Umbilical cord (tissue), 2 donors: Measurements from ENCODE around the gene STARD10. TPM values are rescaled to one million over a fixed set of nuclear protein-coding genes. Genes with fewer than 3 reads are reported as not detected.

Experiments
- DNase-seq: peaks from one replicate; pipeline ENCODE4 v3.0.0-alpha.2; 2015; ENCODE audit warnings: low spot score
- total RNA-seq: library from RNA; depleted of rRNA; stranded (reverse); fragments of >200 nt; gene quantifications from one replicate; pipeline ENCODE4 v1.2.3, GENCODE V29; 2014; ENCODE audit warnings: low replicate concordance; ENCODE audit not compliant: insufficient read depth

Gene STARD10
- total RNA-seq, 1 donor from 2014 or later, result 56.1 TPM

DNA sequence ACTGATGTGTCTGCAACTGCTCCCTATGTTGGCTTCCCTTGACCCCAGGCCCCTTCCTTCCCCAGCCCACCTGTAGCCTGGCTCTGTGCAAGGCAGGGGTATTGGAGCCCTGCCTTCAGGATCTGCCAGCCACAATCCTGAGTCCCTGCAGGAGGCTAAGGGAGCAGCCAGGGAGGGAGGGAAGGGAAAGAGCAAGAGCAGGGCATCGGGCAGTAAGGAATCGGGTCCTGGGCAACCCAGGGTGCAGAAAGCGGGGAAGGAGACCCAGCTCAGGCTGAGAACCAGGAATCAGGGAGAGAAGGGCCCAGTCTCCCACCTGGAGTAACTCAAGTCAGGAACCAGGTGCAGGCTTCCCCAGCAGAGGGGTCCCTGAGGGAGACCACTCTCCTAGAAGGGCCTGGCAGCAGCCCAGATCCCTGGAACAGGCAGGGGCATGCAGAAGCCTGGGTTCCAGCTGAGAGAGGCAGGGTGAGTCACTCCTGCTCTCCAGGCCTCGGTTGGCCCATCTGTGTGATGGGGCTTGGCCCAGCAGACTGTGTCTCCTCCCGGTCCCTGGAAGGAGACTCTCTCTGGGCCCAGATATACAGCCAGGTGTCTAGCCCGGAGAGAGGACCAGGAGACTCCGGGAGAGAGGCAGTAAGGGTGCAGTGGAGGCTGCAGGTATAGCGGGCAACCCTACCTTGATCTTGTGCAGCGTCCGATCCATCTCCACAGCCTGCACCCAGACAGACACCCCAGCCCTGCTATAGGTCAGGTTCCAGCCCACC is 13.4 kb downstream of the STARD10 start:
- no peak for DNase-seq

DNA sequence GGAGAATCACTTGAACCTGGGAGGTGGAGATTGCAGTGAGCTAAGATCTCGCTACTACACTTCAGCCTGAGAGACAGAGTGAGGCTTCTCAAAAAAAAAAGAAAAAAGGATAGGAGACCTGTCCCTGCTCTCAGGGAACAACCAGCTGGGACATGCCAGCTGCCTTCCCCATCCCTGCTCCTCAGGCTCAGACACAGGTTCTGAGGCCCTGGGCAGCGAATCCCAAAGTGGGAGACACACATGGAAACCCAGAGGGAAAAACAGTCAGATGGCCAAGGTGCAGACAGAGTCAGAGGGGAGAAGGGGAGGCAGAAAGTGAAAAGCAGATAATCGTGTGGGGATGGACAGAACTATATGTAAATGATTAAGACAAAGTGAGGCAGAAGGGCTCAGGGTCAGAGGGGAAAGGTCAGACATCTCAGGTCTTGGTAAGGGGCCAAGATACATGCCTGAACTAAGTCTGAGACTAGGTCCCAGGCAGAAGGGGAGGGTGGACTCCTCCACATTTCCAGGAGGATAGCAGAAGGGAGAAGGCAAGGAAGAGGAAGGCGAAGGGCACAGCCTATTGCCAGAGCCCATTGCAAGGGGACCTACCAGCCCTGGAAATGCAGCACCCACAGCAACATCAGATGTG is 14.2 kb downstream of the STARD10 start:
- DNase-seq, result no peak

DNA sequence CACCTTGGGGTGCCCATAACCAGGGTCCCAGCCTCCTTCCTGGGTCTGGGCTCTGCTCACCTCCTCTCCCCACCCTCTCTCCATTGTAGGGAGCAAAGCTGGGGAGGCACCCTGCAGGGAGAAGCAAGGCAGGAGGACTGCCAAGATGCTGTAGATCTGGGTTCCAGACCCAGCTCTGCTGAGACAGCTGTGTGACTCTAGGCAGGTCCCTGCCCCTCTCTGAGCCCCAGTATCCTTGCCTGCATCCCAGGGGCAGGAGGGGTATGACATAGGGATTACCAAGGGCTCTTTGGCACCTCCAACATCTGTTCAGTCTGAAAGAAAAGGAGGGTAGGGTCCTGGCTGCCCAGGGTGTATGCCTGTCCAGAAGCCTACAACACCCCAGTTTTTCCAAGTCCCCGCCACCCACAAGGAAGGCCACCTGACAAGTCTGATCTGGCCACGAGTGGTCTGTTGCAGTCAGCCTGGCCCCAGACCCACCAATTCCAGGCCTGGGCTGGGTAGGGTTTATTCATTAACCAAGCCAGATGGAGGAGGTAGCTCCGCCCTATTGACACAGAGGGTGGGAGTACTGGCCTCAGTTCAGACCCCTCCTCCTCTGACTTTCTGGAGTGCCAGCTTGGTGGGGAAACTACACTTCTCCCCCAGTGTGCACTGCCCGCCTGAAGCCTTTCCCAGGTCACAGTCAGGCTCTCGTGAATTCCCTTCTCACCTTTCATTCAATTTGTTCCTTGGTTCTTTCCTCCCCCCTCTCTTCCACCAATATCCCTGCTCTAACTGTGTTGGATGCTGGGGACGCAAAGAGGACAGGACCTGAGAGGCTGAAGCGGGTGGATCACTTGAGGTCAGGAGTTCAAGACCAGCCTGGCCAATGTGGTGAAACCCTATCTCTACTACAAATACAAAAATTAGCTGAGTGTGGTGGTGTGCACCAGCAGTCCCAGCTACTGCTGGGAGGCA is 15.0 kb downstream of the STARD10 start:
- no peak for DNase-seq

DNA sequence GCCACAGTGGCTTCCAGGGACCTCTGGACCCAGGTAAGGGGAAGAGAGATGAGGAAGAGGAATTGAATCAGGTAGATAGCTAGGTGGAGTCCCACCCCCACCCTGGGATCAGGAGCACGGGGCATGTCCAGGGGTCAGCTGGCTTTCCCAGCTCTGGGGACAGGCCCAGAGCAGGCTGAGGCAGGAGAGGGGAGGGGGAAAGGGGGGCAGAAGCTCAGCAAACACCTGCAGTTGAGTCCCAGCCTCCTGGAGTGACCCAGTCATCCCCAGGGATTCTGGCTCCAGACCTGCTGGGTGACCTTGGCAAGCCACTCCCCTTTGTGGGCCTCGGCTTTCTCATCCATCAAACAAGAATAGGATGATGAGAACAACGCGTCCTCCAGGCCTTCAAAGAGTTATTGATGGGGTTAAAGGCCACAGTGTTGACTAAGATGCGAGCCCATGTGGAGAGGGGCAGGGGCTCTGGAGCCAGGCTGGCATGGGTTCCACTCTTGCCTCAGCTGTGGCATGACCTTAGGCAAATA is 16.0 kb downstream of the STARD10 start:
- no peak for DNase-seq

DNA sequence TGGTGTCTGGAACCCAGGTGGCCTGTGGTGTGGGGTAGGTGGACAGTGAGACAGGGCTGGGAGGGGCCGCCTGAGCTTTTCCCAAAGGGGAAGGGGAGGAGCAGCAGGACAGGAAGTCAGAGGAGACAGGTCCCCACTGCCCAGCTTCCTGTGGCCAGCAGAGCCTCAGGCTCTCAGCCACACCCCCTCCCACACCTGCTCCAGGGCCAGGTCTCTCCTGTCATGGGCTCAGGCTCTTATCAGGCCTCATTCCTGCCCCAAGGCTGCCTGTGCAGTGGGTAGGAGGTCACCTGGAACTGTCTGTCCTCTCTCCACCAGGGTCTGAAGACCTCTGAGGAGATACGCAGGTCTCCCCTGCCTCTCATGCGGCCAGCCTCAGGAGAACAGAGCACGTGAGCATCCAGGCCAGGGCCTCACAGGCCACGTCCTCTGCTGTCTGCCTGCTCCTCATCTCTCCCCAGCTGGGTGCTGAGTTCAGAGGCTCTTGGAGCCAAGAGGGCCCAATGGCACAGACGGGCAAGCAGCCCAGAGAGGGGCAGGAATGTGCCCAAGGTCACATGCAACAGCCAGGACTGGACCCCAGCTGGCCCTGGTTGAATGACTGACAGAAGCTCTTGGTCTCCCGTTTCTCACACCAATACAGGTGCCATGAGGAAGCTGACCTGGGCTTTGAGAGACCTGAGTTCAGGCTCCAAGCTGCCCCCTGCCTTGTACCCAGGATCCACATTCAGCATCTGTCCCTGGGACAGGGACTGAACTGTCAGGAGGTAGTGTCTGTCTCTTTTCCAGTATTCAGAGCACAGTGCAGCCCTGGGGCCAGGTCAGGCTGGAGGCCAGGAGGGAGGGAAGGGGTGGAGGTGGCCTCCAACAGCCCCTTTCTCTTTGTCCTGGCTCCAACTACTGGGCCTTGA is 16.7 kb downstream of the STARD10 start:
- no peak for DNase-seq

DNA sequence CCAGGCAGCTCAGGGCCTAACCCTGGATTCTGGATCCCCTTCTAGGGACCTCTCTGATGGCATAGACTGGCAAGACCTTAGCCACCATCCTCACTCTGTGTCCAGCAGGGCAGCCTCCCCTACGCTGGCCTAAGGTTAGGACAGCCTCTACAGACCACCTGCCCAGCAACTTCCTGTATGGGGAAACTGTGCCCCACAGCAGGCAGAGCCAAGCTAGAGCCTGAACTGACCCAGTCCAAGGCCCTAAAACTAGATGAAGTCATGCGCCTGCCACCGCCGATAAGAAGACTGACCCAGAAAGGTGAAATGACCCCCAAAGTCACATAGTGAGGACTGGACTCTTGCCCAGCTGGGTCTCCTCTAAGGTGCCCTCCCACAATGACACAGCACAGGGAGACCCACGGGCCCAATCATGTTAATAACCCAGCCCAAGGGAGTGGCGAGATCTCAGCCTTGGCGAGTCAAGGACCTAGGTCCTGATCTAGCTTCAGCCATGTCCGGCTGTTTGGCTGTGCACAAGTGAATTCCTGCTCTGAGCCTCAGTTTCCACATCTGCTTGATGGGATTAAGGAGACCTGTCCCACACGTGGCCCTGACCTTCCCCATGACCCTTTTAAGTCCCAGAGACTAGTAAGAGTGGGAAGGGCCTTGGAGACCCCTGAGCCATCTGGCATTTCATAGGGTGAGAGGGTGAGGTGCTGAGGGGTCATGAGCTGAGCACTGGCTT is 17.6 kb downstream of the STARD10 start:
- no peak for DNase-seq

DNA sequence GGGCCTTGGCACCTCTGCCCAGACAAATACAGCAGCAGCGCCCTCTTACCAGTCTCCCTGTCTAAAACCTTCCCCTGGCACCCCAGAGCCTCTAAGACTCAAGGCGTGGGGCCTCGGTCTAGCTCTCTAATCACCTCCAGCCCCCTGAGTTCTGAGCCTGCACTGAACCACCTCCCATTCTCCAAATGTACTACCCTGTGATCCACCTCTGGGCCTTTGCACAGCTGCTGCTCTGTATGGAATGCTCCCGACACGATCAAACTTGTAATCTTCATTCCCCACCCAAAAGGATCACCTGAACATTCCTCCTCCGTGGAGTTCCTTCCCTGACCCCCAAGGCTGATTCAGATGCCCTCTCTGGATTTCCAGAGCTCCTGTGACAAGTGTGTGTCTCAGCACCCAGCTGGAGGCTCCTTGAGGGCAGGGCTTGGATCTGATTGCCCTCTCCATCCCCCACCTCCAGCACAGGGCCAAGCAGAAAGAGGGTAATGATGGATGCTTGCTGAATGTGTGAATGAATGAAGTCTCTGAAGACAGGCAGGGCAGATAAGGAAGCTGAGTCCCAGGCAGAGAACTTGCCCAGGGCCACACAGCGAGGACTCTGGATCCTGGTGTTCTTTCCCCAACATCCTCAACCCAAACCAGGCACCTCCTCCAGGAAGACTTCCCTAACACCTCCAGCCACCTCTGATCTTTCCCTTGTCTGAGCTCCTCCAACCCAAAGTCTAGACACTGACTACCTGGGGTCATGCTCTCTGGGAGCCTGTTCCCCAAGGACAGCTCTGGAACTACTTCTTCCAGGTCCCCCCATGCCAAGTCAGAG is 18.3 kb downstream of the STARD10 start:
- DNase-seq, result no peak

DNA sequence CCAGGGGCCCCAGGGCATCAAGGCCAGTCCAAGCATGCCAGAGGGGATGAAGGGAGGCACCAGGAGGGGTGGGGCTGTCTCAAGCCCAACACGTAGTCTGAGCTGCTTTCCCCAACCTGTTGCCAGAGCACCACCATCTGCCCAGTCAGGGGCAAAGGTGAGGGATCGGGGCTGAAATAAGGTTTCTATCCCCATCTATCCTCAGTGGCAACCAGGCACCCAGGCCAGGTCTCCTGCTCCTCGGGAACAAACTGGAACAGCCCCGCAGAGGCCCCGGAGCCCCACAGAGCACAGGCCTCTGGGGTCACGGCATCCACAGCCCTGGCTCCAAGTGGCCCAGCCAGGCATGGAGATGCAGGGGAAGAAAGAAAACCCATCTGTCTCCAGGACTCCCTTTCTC is 19.3 kb downstream of the STARD10 start:
- no peak for DNase-seq

DNA sequence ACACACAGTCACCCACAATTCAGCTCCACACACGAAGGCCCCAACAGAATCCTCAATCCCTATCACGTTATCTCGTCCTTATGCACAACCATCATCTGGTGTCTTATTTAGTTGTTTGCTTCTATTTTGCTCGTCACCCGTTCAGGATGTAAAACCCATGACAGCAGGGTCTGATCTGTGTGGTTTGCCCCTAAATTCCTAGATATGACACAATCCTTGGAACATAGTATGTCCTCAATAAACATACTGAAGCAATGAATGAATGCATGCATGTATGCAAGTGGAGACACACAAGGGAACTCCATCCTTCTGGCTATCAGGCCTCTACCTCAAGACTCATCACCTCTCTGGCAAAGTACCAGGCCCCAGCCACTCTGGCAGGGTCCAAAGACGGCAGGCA is 20.2 kb downstream of the STARD10 start:
- no peak for DNase-seq

DNA sequence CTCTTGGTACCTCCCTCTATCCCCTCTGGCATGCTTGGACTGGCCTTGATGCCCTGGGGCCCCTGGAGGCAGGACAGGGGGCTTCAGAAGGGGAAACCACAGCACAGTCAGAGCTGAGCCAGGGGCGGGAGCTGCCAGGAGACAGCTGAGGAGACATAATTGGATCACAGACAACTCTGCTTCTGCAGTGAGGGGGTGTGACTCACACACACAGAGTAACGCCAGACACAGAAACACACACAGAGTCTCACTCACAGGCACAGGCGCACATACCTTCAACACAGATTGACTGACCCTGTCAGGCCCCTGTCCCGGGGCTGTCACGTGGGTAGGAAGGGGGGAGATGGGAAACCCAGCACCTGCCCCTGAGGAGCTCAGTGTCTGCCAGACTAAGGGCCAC is 20.6 kb downstream of the STARD10 start:
- peak; percentile 97 for DNase-seq

DNA sequence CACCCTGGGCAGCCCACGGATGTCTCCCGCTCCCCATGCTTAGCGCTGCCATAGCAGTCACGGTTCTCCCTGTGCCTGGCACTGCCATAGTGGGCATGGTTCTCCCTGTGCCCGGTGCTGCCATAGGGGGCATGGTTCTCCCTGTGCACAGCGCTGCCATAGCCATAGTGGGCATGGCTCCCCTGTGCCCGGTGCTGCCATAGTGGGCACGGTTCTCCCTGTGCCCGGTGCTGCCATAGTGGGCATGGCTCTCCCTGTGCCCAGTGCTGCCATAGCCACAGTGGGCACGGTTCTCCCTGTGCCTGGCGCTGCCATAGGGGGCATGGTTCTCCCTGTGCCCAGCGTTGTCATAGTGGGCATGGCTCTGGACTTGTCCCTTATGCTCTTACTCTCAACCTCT is 21.8 kb downstream of the STARD10 start:
- DNase-seq, result no peak

DNA sequence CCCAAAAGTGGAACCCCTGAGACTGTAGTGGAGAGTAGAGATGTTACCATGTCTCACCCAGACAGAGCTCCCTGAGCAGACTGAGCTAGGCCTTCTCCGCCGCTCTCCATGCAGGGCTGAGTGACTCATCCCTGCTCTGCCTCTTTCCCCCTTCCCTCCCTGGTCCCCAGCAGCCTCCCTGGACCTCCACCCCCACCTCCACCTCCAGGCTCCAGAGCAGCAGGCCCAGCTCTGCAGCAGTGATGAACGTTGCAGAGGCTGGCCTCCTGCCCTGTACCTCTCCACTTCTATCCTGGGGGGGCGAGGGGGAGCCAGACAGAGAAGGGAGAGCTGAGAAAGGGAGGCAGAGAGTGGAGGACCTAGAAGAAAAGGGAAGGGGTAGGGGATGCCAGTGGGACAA is 22.3 kb downstream of the STARD10 start:
- DNase-seq, result peak; percentile 91

DNA sequence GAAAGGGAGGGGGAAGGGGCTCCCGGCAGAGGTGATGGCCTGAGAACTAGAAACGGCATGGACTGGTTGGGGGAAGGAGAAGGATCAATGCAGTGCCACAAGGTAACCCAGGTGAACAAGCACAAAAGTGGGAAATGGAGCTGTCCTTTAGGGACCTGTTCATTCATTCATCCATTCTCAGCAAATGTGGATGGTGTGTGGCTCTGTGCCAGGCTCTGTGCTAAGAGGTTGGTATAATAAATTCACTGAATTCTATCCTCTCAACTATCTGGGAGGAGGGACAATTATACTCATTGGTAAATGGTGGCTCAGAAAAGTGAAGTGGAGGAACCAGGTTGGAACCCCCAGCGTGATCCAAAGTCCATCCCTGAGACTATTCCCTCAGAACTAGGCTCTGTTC is 23.0 kb downstream of the STARD10 start:
- DNase-seq, result no peak

DNA sequence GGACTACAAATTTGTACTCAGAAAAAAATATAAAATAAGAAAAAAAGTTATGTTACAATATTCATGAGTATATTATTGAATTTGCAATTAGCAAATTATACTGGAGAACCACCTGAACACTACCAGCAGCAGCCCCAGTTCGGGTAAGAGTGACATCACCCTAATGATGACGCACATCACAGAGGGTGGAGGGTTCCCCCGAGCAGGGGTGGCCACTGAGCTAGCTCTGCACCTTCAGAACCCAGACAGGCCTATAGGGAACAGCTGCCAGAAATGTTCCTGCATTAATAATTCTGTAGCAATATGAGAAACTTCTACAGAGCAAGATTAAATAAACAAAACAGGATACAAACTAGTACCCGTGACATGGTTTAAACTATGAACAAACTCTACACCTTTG is 24.2 kb downstream of the STARD10 start:
- DNase-seq, result no peak

DNA sequence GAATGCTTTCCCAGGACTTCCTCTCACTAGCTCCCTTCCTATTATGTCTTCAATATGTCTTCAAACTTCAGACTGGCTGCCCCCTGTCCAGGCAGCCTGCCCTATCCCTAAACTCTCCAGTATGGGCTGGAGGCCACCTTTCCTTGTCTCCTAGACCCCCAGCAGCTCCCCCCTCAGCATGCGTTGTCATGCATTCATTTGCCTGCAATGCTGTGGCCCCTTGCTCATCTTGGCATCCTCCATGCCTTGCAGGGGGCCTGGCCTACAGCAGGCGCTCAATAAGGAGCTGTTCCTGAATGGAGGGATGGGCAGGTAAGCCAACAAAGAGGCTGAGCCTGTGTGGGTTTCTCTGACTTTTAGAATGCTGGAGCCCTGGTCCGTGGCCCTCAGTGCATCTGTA is 25.3 kb downstream of the STARD10 start:
- no peak for DNase-seq

DNA sequence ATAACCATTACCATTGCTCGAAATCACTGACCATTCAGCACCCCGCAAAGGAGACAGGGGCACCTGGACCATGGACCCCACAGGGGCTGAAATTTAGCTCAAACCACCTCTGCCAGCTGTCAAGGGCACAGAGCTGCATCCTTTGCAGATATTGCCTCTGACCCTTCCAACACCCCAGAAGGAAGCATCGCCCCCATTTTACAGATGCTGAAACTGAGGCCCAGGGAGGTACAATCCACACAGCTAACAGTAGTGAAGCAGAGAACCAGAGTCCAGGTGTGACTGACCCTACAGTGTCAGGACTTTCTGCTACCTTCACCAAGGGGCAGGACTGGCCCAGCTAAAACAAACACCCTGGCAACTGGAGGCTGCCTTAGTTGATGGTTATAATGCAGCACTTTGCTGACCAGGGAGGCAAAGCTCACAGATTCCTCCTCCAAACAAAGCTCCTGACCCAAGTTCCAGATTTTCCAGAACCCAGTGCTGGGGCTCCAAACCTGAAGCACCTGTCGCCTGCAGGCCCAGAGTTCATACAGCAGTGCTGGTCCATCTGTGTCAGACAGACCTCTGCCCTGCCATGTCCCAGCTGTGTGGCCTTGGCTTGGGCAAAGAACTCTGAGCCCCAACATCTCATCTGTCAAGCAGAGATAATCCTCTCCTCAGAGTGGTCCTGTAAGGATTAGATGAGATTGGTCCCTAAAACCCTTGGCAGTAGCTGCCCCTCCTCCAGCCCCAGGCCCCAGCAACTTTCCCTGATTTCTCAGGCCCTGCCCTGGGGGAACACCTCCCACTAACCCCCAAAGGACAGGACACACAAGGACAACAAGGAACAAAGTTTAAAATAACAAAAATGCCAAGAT is 26.4 kb downstream of the STARD10 start:
- no peak for DNase-seq

DNA sequence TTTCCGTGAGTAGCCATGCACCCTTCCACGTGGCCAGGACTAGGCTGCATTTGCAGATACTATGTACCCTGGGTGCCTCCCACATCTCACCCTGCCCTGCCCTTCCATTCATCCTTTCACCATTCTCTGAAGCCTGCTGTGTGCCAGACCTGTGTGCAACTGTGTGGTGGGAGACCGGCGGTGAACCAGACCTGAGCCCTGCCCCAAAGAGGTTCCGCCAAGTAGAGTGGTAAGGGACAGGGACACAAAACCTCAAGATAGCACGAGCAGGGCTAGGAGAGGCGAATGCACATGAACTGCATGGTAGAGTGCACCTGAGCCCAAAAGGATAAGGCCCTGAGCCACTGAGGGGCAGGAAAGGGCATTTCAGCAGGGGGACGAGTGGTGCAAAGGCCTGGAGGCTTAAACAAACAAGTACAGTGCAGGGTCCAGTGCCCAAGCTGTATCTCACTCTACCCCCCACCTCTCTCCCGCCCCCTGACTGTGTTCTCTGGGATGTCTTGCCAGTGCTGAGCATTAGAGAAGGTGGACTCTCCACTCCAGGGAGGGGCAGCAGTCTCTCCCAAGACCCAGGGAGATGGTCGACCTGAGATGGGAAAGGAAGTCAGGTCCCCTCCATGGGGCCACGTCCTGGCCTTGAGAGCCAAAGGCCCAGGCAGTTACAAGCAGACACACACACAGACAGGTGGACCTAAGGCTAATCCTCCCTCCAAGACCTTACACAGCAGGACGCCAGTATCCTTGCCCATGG is 27.5 kb downstream of the STARD10 start:
- DNase-seq, result no peak

DNA sequence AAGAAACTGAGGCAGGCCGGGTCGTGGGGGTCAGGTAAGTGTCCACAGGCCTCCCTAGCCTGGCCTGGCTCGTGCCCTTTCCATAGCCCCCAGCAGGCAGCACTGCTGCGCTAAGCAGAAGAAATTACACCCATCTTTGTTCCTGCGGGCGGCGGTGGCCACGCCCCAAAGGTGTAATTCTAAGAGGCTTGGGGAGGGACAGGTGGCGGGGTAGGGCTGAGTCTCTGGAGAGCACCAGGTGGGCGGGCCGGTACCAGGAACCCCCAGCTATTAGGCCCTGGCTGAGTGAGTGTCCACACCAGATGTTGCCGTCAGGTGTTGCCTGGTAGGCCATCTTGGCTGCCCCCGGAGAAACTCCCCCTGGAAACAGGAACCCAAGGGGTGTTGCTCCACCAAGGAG is 29.3 kb downstream of the STARD10 start:
- DNase-seq, result no peak
